ENCODE results near the gene ZNF524. TPM values are rescaled to one million over a fixed set of nuclear protein-coding genes. Genes with fewer than 3 reads are reported as not detected.

The ZNF524 gene
- polyA plus RNA-seq, 1 experiment: 7.8 TPM

DNA sequence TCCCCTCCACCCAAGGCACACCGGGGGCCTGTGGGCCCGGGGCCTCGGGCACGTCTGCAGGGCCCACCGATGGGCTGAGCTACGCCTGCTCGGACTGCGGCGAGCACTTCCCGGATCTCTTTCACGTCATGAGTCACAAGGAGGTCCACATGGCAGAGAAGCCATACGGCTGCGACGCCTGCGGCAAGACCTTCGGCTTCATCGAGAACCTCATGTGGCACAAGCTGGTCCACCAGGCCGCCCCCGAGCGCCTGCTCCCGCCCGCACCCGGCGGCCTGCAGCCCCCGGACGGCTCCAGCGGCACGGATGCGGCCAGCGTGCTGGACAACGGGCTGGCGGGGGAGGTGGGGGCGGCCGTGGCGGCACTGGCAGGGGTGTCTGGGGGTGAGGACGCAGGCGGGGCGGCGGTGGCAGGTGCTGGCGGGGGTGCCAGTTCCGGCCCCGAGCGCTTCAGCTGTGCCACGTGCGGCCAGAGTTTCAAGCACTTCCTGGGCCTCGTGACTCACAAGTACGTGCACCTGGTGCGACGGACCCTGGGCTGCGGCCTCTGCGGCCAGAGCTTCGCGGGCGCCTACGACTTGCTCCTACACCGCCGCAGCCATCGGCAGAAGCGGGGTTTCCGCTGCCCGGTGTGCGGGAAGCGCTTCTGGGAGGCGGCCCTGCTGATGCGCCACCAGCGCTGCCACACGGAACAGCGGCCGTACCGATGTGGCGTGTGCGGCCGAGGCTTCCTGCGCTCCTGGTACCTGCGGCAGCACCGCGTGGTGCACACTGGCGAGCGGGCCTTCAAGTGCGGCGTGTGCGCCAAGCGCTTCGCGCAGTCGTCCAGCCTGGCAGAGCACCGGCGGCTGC, 15.7 kb downstream of the ZNF524 start:
- POLR2A ChIA-PET: no interaction called here

DNA sequence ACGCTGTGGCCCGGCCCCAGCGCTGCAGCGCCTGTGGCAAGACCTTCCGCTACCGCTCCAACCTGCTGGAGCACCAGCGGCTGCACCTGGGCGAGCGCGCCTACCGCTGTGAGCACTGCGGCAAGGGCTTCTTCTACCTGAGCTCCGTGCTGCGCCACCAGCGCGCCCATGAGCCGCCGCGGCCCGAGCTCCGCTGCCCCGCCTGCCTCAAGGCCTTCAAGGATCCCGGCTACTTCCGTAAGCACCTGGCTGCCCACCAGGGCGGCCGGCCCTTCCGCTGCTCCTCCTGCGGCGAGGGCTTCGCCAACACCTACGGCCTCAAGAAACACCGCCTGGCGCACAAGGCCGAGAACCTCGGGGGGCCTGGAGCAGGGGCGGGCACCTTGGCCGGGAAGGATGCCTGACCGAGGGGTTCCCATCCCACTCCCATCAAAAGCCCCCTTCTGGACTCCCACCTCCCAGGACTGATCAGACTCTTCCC, 16.3 kb downstream of the ZNF524 start:
- no peaks in the 10 kb centered on the region for H3K27me3 ChIP-seq (ENCODE audit: control insufficient read depth, insufficient read depth, low read length)
- no peak for TF ChIP-seq CTCF (IDR thresholded peaks at IDR 0.05; ENCODE audit: insufficient read depth, low read depth, low read length)
- H3K36me3 ChIP-seq (ENCODE audit: control insufficient read depth, insufficient read depth, low read length): peaks cover 22% of the 10 kb centered on the region
- no peak overlapping the region for H3K4me3 ChIP-seq (ENCODE audit: low read depth, low read length)
- ChIA-PET POLR2A (no interaction called here), CTCF (interaction anchor here (5.0 kb wide), 1 partner anchor 10 kb away, joined by 40 read pairs; the partner anchor contains the start of gene ZNF865)
- no peak for DNase-seq (ENCODE audit: low read depth)

More for the DNA sequence above, 15.7 kb downstream of the ZNF524 start:
- H3K27me3 ChIP-seq (ENCODE audit: control insufficient read depth, insufficient read depth, low read length): no peaks in the 10 kb centered on the region
- peaks cover 20% of the 10 kb centered on the region for H3K36me3 ChIP-seq (ENCODE audit: control insufficient read depth, insufficient read depth, low read length)
- TF ChIP-seq CTCF (IDR thresholded peaks at IDR 0.05; ENCODE audit: insufficient read depth, low read depth, low read length): no peak
- CTCF ChIA-PET: no interaction called here
- no peak for DNase-seq (ENCODE audit: low read depth)
- no peak overlapping the region for H3K4me3 ChIP-seq (ENCODE audit: low read depth, low read length)

GRCh38 chr19:55617426-55617825, 17.3 kb downstream of the ZNF524 start:
- Histone ChIP-seq H3K27me3 (ENCODE audit: control insufficient read depth, insufficient read depth, low read length) (no peaks in the 10 kb centered on the region), H3K4me3 (ENCODE audit: low read depth, low read length) (no peak overlapping the region), H3K36me3 (ENCODE audit: control insufficient read depth, insufficient read depth, low read length) (peaks cover 25% of the 10 kb centered on the region)
- ChIA-PET CTCF (interaction anchor here (5.0 kb wide), 1 partner anchor 11 kb away, joined by 40 read pairs; the partner anchor contains the start of gene ZNF865), POLR2A (no interaction called here)
- no peak for TF ChIP-seq CTCF (IDR thresholded peaks at IDR 0.05; ENCODE audit: insufficient read depth, low read depth, low read length)
- DNase-seq (ENCODE audit: low read depth): no peak

GRCh38 chr19:55618426-55618825, 18.3 kb downstream of the ZNF524 start:
- DNase-seq (ENCODE audit: low read depth): no peak
- Histone ChIP-seq H3K27me3 (ENCODE audit: control insufficient read depth, insufficient read depth, low read length) (no peaks in the 10 kb centered on the region), H3K36me3 (ENCODE audit: control insufficient read depth, insufficient read depth, low read length) (peaks cover 25% of the 10 kb centered on the region), H3K4me3 (ENCODE audit: low read depth, low read length) (no peak overlapping the region)
- ChIA-PET CTCF (interaction anchor here (1.8 to 5.0 kb wide), 4 partner anchors 12 to 115 kb away, joined by 4 to 40 read pairs (median 4); partner anchors contain the start of gene ZNF865), POLR2A (interaction anchor here (0.6 kb wide), 1 partner anchor 19 kb away, joined by 3 read pairs; the partner anchor contains the start of gene FIZ1)
- no peak for TF ChIP-seq CTCF (IDR thresholded peaks at IDR 0.05; ENCODE audit: insufficient read depth, low read depth, low read length)

DNA sequence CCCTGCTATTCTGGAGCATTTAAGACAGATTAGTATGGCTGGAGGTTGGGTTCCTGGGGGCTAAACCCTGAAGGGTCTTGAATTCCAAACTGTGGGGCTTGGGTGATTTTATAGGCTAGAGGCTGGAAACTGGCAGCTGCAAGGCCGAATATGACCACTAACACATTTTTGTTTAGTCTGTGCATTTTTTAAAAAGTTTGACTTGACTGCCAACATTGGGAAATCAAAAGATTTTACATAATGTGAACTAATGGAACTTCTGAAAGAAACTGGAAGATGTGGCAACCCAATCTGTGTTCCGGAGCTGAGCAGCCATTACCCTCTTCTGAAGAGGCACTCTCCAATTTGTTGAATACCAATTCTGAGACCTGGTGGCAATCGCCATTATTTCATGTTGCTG, 19.2 kb downstream of the ZNF524 start:
- CTCF ChIA-PET: interaction anchor here (0.5 to 5.0 kb wide), 9 partner anchors 8 to 193 kb away, joined by 3 to 40 read pairs (median 4); partner anchors contain the start of gene ZNF865
- DNase-seq (ENCODE audit: low read depth): no peak
- POLR2A ChIA-PET: no interaction called here
- Histone ChIP-seq H3K36me3 (ENCODE audit: control insufficient read depth, insufficient read depth, low read length) (peaks cover 23% of the 10 kb centered on the region), H3K4me3 (ENCODE audit: low read depth, low read length) (no peak overlapping the region), H3K27me3 (ENCODE audit: control insufficient read depth, insufficient read depth, low read length) (no peaks in the 10 kb centered on the region)
- no peak for TF ChIP-seq CTCF (IDR thresholded peaks at IDR 0.05; ENCODE audit: insufficient read depth, low read depth, low read length)
